T1000 (cell line): ENCODE results near the gene C1orf210.

Experiments
- DNase-seq: peaks from one replicate; lab custom pipeline; 2025; ENCODE audit warnings: mixed read lengths; lab: John Stamatoyannopoulos, UW

C1orf210 gene

DNA sequence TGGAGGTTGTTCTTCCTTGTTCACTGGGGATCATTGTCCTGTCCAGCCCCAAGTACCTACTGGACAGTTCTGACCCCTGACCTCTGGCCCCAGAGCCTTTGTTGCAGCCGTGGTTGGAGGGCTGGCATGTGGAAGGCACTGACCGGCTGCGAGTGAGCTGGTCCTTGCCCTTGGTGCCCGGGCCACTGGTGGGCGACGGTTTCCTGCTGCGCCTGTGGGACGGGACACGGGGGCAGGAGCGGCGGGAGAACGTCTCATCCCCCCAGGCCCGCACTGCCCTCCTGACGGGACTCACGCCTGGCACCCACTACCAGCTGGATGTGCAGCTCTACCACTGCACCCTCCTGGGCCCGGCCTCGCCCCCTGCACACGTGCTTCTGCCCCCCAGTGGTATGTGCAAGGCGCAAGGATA is 26.8 kb upstream of the C1orf210 start:
- DNase-seq = no peak

DNA sequence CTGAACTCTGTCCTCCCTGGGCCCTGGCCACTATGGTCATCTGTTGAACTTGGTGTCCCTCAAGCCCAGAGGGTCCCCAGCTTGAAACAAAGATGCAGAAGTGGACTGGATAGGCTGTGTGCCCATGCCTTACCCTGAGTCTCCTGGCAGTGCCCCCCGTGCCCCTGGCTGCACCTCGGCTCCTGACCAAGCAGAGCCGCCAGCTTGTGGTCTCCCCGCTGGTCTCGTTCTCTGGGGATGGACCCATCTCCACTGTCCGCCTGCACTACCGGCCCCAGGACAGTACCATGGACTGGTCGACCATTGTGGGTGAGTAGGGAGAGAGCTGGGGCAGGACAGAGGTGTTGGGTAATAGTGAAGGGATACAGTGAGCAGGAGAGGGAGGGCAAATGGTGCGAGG is 26.1 kb upstream of the C1orf210 start:
- no peak for DNase-seq

DNA sequence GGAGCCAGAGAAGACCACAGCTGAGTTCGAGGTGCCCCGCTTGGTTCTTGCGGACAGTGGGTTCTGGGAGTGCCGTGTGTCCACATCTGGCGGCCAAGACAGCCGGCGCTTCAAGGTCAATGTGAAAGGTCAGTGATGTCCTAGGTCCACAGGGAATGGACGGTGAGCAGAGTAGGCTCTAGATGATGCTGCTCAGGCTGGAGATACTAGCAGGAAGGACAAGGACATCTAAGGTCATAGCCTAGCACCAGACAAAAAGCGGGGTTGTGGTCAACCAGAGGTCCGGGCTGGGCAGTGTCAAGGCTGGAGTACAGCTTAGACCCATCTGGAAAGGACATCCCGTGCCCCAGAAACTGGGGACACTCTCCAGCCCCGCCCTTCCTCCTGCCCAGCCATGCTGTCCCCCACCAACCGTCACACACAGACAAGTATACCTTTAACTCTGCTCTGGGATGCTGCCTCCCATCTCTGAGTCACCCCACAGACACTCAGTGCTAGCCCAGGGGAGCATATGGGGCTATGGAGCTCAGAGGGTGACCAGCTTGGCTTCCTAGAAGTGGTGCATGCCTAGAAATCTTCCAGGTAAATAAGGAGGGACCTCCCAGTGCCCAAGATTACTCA is 24.1 kb upstream of the C1orf210 start:
- no peak for DNase-seq

DNA sequence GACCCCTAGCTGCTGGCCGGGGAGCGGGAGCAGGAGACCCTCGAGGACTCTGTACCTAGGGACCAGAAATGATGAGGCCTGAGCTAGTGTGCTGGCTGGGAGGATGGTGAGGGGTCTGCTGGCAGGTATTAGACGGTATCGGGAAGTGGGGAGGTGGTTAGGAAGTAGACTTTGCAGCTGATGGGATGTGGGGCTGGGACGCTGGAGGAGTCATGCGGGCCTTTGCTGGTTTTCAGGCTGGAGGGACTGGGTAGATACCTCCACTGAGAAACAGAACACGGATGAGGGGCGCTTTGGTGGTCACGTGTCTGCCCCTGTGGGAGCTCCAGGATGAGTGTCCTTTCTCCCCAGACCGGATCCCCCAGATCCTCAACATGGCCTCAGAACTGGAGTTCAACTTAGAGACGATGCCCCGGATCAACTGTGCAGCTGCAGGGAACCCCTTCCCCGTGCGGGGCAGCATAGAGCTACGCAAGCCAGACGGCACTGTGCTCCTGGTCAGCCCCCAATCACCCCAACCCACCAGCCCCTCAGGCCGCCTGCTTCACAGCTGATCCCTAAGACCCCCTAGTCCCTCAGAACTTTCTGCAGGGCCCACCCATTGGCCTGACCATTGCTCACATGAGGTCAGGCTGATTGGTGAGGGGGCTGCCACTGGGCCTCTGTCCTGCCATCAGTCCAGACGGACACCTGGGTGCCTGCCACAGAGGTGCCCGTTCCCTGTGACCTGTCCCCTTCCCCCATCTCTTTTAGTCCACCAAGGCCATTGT is 23.4 kb upstream of the C1orf210 start:
- no peak for DNase-seq

DNA sequence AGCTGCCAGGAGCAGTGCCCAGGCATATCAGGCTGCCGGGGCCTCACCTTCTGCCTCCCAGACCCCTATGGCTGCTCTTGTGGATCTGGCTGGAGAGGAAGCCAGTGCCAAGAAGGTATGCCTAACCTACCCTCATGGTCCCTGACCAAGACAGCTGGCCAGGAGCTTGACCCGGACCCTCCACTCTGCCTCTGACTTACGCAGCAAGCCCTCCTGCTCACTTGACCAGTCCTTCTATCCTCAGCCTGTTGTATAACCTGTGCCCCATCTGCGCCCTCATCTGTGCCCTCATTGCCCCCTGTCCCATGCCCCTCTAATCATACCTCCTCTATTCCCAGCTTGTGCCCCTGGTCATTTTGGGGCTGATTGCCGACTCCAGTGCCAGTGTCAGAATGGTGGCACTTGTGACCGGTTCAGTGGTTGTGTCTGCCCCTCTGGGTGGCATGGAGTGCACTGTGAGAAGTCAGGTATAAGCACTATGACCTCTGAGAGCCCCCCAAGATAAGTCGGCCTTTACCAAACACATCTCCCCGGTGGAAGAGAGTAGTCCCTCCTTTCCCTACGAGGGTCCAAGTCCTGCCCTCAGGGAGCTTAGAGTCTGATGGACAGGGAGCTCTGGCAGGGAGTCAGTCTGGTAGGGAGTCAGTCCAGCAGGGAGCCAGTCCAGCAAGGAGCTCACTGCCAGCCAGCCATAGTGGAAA is 22.2 kb upstream of the C1orf210 start:
- no peak for DNase-seq

DNA sequence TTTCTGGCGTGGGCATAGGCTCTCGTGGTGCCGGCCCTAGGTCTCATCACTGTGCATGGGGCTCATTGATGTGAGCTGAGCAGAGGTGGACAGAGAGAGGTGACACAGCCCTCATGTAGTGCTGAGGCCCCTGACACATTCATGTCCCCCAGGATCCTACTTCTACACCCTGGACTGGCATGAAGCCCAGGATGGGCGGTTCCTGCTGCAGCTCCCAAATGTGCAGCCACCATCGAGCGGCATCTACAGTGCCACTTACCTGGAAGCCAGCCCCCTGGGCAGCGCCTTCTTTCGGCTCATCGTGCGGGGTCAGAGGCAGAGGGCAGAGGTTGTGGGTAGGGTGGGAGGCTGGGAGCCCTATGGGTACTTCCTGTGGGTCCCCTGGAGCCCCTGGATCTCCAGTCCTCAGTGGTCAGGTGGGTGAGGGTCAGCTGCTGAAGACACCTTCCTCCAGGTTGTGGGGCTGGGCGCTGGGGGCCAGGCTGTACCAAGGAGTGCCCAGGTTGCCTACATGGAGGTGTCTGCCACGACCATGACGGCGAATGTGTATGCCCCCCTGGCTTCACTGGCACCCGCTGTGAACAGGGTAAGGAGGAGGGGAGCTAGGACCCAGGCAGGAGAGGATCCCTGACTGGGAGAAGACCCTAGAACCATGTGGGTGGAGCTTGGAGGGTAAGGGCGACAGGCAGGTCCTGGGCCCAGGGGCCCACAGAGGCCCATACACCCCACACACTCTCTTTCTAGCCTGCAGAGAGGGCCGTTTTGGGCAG is 21.5 kb upstream of the C1orf210 start:
- no peak for DNase-seq

DNA sequence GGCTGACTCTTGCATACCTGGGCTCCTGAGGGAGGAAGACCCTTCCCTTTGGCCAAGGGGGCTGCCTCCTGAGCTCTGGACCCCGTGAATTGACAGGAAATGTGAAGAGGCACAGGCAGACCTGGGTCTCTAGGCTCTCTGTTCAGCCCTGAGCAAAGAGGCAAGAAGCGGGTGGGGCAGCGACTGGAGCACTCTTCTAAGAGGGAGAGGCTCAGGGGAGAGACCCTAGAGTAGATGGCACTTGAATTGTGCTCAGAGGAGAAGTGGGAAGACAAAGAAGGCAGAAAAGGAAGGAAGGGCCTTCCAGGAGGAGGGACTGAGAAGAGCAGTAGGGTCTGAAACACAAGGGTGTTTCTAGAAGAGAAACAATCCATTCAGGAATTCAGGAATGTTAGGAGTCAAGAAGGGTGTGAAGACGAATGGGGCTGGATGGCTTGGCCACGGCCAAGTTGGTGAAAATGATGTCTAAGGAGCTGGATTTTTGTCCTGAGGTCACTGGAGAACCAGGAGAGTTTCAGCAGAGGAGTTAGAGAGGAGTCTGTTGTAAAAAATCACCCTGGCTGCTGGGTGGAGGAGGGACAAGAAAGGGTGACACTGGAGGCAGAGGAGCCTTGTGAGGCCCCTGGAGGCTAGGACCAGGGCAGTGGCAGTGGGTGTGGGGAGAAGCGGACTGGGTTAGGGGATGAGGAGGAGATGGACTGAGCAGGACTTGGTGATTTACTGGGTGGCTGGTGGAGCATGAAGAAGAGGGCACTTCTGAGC is 20.7 kb upstream of the C1orf210 start:
- DNase-seq = no peak

DNA sequence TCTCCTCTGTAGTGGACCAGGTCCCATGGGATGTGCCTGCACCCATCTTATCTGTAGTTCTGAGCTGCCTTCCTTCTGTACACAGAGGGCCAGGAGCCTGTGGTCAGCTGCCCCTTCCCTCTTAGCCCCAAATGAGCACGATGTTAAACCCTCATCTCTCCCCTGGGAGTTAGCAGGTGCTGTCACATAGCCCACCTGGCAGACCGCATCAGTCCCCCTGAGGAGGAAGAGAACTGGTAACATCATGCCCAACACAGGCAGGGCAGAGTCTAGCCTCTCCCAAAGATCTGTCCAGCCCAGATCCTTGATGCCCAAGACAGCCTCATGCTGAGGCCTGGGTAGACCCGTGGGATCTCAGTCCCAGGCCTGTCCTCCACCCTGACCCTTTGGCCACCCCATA is 20.1 kb upstream of the C1orf210 start:
- DNase-seq = no peak

DNA sequence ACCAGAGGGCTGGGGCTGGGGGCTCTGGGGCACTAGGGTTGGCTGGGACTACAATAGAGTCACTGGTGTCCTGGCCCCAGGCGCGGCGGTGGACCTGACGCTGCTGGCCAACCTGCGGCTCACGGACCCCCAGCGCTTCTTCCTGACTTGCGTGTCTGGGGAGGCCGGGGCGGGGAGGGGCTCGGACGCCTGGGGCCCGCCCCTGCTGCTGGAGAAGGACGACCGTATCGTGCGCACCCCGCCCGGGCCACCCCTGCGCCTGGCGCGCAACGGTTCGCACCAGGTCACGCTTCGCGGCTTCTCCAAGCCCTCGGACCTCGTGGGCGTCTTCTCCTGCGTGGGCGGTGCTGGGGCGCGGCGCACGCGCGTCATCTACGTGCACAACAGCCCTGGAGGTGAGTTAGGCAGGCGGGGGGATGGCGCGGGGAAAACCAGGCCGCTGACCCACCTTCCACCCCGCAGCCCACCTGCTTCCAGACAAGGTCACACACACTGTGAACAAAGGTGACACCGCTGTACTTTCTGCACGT is 19.5 kb upstream of the C1orf210 start:
- DNase-seq = no peak

DNA sequence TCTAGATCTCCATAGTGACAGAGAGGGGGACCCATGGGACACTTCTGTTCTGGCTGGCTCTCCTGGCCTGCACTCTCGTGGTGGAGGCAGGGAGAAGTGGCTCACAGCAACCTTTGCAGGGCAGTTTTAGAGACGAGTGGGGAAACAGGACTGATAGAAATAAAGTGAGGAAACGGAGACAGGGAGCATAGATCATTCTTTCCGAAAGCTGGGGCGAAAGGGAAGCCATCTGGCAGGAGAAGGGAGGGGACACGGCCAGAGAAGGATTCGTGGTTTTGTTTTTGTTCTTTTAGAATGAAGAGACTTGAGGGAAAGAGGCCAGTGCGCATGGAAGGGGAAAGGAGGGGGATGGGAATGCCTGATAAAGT is 18.9 kb upstream of the C1orf210 start:
- no peak for DNase-seq

DNA sequence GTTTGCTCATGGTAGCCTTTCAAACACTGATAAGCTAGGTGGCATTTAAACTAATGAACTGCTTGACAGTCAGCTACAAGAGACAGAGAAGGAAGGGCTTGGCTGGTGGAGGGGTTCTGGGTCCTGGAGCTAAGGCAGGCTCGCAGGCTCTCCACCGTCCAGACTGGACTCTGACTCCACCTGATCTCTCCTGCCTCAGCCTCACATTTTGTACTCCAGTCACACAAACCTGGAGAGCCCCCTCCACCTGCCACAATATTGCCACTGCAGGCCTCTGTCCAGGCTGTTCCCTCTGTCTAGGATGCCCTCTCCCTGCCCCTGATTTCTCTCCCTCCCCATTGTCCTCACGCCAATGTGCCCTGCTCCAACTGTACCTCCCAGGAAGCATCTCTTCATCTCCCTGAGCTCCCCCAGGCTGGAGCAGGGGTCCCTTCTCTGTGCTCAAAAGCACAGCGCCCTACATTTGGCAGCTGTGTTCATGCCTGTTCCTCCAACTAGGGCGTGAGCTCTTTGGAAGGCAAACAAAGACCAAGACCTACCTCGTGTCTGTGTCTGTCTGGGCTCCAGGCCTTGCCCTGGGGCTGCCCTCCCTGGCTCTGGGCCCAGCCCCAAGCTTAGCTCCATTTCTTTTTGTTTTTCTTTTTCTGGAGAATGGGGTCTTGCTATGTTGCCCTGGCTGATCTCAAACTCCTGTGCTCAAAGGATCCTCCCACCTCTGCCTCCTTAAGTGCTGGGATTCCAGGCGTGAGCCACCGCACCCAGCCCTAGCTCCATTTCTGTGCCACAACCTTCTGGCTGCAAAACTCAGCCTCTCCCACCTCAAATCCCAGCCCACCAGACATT is 18.3 kb upstream of the C1orf210 start:
- no peak for DNase-seq

DNA sequence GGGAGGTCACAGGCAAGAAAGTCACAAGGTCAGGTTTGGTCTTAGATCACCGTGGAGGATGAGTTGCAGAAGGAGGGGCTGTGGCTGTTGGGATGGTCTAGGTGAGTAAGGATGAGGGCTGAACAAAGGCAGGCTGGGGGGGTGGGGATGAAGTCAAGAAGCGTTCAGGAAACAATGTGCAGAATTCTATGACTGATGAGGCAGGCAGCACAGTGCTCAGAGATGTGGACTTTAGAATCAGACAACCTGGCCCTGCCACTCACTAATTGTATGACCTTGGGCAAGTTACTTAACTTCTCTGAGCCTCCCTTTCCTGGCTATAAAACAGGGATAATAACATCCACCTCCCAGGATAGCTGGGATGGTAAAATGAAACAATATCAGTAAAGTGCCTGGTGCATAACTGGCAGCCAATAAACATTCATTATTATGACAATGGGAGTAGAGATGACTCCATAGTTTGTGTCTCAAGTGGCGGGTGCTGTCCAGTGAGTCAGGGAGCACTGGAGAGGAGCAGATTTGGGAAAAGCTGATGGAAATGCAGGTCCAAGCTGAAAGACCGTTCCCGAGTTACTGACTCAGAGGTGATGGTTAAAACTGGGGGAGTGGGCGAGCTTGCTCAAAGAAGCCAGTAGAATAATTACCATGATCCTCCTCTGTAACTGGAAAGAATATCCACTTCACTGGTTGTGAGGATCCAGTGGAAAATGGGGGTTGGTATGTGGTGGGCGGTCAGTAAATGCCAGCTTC is 17.5 kb upstream of the C1orf210 start:
- DNase-seq = no peak

DNA sequence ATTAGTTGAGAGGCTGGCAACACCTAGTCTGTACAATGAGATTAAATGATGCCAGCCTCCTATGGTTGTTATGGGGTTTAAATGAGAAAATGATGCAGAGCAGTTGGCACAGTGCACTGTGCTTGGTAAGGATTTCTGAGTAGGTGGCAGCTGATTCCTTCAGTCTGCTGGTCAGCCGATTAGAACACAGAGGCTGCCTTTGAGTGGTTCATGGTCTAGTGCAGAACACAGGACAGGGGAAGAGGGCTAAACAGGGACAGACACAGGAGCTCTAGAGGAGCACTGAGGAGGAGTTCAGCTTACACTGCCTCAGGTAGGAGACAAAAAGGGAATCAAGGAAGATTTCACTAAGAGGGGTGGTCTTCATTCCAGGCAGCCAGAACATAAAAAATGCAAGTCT is 16.8 kb upstream of the C1orf210 start:
- no peak for DNase-seq

DNA sequence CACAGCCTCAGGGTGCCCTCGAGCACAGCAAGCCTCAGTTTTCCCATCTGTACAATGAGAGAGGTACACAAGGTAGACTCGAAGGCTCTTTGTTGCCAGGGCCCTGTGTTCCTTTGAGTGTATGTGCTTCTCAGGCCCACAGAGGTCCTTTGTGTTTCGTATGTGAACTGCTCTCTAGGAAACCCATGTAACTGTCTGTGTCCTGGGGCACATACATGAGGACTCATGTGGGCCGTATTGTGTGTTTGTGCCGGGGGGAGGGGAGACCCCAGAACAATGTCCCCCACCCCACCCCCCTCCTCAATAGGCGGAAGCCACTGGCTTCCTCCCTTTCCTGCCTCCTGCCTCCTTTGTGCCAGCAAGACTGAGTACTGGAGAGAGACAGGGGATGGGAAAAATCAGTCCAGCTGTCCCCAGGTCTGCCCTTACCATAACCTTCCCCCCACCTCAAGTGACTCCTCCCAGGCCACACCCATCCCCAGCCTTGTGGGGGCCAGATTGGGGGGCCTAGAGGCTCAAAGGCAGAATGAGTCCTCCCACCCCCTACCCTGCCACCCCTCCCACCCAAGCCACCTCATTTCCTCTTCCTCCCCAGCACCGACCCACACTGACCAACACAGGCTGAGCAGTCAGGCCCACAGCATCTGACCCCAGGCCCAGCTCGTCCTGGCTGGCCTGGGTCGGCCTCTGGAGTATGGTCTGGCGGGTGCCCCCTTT is 15.2 kb upstream of the C1orf210 start, which contains the start of gene TIE1:
TSS of gene TIE1 (plus strand) at position 605 of the 717 bp plus-strand sequence. CDS start at position 695, 90 bp downstream.
- DNase-seq = no peak

DNA sequence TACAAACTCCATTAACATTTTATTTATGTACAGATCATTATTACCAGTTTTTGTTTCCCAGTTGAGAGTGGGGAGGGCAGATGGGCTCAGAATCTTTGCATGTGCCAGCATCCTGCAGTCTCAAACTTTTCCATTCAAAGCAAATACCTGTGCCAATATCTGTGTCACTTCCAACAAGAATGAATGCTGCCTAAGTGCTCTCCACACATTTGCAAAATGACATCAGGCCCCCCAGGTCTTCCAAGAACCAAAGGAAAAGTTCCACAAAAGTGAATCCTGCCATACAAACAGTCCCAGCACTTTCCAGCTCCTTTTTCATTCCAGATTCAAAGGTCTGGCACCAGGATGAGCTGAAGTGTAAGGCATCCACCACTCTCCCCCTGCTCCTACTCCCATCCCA is 13.7 kb upstream of the C1orf210 start:
- no peak for DNase-seq

DNA sequence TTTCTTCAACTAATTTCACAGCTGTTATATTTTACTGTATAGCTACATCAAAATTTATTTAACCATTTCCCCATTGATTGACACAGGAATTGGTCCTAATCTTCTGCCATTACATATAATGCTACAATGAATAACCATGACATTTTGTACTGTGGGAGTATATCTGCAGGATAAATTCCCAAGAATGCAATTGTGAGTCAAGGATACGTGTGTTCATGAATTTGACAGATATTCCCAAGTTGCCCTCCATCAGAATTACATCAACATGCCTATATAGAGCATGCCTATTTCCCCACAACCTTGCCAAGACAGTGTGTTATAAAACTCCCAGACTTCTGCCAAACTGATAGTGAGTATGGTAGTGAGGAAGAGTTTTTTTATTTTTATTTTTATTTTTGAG is 12.7 kb upstream of the C1orf210 start:
- DNase-seq = no peak

DNA sequence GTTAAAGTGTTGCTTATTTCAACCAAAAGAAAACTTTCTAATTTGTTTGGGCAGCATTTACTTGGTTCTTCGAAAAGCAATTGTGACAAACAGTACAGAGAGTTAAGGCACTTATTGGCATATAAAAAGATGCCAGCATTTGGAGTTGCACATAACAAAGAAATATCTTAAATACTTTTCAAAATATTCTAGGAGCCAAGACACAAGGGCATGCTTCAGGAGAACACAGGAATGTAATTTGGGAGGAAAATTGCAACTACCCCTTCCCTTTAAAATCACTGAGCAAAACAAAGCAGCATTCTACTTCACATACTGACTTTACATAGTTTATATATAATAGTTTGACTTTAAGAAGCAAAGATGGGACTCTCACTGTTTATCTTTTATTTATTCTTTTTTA is 10.8 kb upstream of the C1orf210 start:
- DNase-seq = no peak

DNA sequence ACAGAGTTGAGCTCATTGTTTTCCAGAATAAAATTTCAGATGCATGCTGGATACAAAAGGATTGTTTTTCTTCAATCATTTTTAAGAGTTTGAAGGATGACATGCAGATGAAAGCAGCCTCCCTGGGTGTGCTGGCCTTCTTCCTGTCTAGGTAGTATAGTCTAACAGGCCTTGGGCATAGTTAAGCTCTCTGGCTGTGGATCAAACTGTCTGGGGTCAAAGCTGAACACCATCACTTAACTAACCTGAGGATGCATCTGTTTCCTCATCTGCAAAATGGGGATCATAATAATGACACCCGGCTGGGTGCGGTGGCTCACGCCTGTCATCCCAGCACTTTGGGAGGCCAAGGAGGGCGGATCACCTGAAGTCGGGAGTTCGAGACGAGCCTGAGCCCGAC is 9.4 kb upstream of the C1orf210 start:
- DNase-seq = no peak
